Kidney epithelial cell (primary cell): ENCODE measurements around the gene C1QTNF4. TPM values are rescaled to one million over a fixed set of nuclear protein-coding genes. Genes with fewer than 3 reads are reported as not detected.

ENCODE experiments used
- DNase-seq: peaks from one replicate; pipeline ENCODE4 v3.0.0-alpha.2; 2010; ENCODE audit warnings: low read depth
- H3K27me3 ChIP-seq: 2 replicates; pipeline ENCODE4 v1.6.0; 2011; ENCODE audit warnings: low read length; ENCODE audit not compliant: control insufficient read depth, insufficient read depth
- H3K36me3 ChIP-seq: 2 replicates; pipeline ENCODE4 v1.5.1; 2011; ENCODE audit warnings: low read length; ENCODE audit not compliant: control insufficient read depth, insufficient read depth
- H3K4me3 ChIP-seq: 2 replicates; pipeline ENCODE4 v1.5.1; 2011; ENCODE audit warnings: low read depth, mild to moderate bottlenecking, control low read depth, low read length
- CTCF ChIP-seq: IDR thresholded peaks from 2 replicates; pipeline ENCODE4 v1.5.1; 2011; ENCODE audit warnings: mild to moderate bottlenecking, moderate library complexity, low read length, control low read depth, inconsistent platforms; ENCODE audit not compliant: insufficient read depth, poor library complexity, severe bottlenecking
- total RNA-seq: library from RNA; depleted of rRNA; stranded (reverse); fragments of >200 nt; gene quantifications from 2 replicates; pipeline ENCODE4 v1.2.3, GENCODE V29; 2015

Gene C1QTNF4
- total RNA-seq, 1 donor from 2014 or later = 7.1 TPM

DNA sequence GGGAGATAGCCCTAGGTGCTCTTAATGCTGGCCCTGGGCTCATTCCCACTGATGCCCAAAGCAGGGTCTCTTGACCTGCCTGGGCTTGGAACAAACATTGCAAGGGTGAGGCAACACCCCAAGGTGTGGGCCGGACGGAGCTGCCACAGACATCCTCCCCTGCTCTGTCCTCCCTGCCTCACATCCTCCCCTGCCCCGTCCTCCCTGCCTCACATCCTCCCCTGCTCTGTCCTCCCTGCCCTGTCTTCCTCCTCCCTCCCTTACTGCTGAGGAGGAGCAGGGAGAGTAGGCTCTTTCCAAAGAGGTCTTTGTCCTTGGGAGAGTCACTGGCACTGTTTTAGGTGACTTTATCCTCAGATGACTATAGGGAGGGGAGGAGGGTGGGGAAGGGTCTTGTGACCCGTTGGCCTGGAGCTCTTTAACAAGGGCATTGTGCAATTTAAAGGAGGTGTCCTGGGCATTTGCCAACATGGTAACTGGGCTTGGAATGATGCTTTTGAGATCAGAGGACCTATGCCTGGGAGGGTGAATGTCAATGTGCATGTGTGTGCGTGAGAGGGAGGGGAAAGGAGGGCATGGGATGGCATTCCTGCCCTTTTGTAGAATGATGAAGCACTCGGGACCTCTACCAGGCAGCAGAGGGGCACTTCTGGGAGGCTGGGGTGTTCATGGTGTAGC, 7.0 kb downstream of the C1QTNF4 start:
- no peak for DNase-seq
- H3K36me3 ChIP-seq = no peaks in the 10 kb centered on the region
- no peak overlapping the region for H3K4me3 ChIP-seq
- peaks cover 21% of the 10 kb centered on the region for H3K27me3 ChIP-seq
- TF ChIP-seq CTCF = no peak

DNA sequence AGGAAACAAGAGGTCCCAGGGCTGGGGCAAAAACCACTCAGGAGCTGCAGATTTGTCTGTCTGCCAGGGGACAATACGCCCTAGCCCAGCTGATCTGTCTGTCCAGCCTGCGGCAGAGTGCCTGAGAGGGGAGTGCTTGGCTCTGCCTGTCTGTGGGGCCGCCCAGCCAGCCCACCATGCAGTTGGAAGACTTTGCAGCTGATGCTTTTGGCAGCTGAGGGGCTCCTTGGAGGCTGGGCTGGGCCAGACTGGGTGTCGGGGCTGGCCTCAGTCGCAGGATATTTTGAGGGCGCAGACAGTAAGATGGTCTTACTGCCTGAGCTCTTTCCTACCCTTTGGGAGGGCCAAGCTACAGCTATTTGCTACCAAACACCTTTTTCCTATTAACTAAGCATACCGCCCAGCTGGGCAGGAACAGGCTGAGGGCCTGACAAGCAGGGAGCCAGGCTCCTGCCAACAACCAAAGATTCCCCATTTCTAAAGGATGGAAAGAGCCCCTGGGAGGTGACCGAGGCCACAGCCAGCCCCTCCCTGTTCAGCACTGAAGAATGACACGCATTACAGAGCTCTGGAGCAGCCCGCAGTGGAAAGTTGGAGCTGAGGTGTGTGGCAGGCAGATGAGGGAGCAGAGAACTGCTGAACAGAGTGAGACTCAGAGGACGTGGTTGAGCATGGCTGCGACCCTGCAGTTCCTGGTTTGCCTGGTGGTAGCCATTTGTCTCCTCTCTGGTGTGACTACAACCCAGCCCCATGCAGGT, 7.9 kb downstream of the C1QTNF4 start, which contains the start of gene FAM180B:
Gene FAM180B, plus strand, starts transcription at position 581 of the 758 bp plus-strand sequence. Its CDS starts 91 bp downstream, at position 672.
- Histone ChIP-seq H3K27me3 (peaks cover 15% of the 10 kb centered on the region), H3K36me3 (peaks cover 2% of the 10 kb centered on the region), H3K4me3 (no peak within 1 kb of the TSS)
- no peak for TF ChIP-seq CTCF
- DNase-seq = no peak

DNA sequence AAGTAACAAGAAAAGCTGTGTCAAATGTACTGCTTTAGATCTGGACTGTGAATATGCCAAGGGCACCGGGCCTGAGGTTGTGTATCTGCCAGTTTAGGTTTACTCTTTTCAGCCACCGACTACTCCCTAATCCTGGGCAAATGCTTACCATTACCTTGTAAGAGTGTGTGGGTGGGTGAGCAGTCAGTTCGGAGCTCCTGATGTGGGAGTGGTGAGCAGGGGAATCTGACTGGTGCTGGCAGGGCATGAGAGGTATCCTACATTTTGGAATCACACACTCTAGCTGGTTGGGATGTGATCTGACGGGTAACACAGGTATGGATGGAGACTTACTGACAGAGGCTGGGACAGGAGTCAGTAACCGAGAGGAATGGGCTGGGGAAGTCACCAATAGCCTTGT, 10.4 kb downstream of the C1QTNF4 start:
- no peak overlapping the region for H3K4me3 ChIP-seq
- peaks cover 2% of the 10 kb centered on the region for H3K36me3 ChIP-seq
- H3K27me3 ChIP-seq = no peaks in the 10 kb centered on the region
- no peak for DNase-seq
- TF ChIP-seq CTCF = no peak

- H3K27me3 ChIP-seq = no peaks in the 10 kb centered on the region
- H3K4me3 ChIP-seq = peak within 1 kb of the TSS; percentile 83
- TF ChIP-seq CTCF = no peak
- peaks cover 2% of the 10 kb centered on the region for H3K36me3 ChIP-seq
- peak; percentile 41 for DNase-seq
Measured at GRCh38 chr11:47578524-47579494, 15.4 kb downstream of the C1QTNF4 start, which contains the start of the genes KBTBD4 and NDUFS3. Gene KBTBD4, minus strand, starts transcription at chr11:47578970. Its CDS starts 19 bp downstream, at chr11:47578951. Gene NDUFS3, plus strand, starts transcription at chr11:47579074. Its CDS starts 18 bp downstream, at chr11:47579092.

DNA sequence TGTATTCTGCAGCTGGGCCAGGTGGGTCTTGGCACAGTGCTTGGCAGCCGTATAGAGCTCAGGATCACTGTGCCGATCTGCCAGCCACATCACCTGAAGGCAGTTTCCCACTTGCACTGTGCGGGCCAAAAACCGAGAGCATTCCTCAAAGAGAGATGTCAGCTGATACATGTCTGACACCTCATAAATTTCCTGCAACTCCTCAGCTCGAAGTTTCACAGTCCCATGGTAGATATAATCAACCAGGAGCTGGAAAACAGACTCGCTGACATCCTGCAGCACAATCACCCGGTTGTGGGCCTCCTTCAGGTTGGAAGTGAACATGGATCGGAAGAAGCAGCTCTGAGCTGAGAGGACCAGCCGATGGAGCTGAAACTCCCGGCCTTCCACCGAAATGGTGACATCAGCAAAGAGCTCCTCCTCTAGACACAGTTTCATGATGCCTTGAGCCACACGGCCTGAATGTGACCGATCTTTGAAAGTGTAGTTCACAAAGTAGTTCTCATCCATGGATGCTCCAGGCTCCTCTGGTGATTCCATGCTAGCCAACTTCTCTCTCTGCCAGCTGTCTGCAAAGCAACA, 16.7 kb downstream of the C1QTNF4 start:
- no peak overlapping the region for H3K4me3 ChIP-seq
- peaks cover 4% of the 10 kb centered on the region for H3K36me3 ChIP-seq
- no peak for TF ChIP-seq CTCF
- no peak for DNase-seq
- H3K27me3 ChIP-seq = no peaks in the 10 kb centered on the region
